ENCODE data around the gene NEURL2. TPM values are rescaled to one million over a fixed set of nuclear protein-coding genes. Genes with fewer than 3 reads are reported as not detected.

The NEURL2 gene
- total and polyA plus RNA-seq, 4 donors: 3.7 to 14.5 (median 5.2) TPM

DNA sequence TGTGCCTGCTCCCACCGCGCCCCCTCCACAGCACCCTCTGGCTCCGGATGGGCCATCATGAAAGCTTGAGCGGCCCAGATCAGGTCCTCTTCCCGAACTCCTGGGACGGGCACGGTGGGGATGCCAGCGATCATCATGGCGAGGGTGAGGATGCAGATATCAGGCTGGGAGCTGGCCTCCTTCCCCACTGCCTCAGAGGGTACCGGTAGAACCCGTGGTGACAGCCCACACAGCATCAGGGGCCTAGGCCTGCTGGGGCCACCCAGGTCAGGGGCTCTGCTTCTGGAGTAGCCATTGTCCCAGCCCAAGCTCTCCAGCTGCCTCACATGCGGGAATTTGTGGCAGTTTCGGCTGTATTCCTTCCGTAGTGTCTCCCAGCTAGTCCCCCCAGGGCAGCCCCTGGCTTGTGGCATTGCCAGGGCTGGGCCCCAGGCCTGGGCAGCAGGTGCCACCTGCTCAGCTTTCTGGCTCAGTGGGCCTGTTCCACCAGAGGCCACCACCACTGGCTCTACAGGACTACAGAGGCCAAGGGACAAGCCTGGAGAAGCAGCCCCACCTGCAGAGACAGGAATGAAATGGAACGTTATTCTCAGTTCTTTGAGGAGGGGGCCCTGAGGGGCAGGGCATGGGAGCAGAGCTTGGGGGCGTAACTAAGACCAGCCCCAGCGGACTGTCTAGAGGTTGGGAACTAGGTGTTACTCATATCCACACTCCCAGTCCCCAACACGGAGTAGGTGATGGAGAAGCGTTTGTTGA is 4.2 kb downstream of the NEURL2 start:
- no peak overlapping the region for H3K27ac ChIP-seq (ENCODE audit: low read depth in 1 of 2, low read length in 2 of 2)
- 94% methylated on average over 19 of the region's 19 CpGs for WGBS
- H3K36me3 ChIP-seq (ENCODE audit: control insufficient read depth in 4 of 4, insufficient read depth in 3 of 4, low read depth in 1 of 4, low read length in 3 of 4): peaks cover 2 to 23% (median 9%) of the 10 kb centered on the region in 4 donors

GRCh38 chr20:45883100-45883469 is 7.9 kb downstream of the NEURL2 start:
- TF ChIP-seq RXRA (IDR thresholded peaks at IDR 0.05) (no peak), HNF4A (conservative IDR thresholded peaks at IDR 0.05) (no peak), FOXA1 (IDR thresholded peaks at IDR 0.05) (no peak), FOXA2 (IDR thresholded peaks at IDR 0.05) (no peak), JUND (IDR thresholded peaks at IDR 0.05) (no peak)
- TF ChIP-seq, protein P1, sequence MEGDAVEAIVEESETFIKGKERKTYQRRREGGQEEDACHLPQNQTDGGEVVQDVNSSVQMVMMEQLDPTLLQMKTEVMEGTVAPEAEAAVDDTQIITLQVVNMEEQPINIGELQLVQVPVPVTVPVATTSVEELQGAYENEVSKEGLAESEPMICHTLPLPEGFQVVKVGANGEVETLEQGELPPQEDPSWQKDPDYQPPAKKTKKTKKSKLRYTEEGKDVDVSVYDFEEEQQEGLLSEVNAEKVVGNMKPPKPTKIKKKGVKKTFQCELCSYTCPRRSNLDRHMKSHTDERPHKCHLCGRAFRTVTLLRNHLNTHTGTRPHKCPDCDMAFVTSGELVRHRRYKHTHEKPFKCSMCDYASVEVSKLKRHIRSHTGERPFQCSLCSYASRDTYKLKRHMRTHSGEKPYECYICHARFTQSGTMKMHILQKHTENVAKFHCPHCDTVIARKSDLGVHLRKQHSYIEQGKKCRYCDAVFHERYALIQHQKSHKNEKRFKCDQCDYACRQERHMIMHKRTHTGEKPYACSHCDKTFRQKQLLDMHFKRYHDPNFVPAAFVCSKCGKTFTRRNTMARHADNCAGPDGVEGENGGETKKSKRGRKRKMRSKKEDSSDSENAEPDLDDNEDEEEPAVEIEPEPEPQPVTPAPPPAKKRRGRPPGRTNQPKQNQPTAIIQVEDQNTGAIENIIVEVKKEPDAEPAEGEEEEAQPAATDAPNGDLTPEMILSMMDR (IDR thresholded peaks at IDR 0.05; ENCODE audit: low read depth, low read length, missing input control): no peak
- no peak for DNase-seq (ENCODE audit: low spot score)
- no peak overlapping the region for H3K4me3 ChIP-seq (ENCODE audit: low read depth in 1 of 3, low read length in 3 of 3)
- no peak overlapping the region for H3K27ac ChIP-seq (ENCODE audit: low read depth in 1 of 2, low read length in 2 of 2)
- H3K36me3 ChIP-seq (ENCODE audit: control insufficient read depth in 4 of 4, insufficient read depth in 3 of 4, low read depth in 1 of 4, low read length in 3 of 4): peaks cover 5 to 24% (median 11%) of the 10 kb centered on the region in 4 donors
- peaks cover 0 to 9% (median 5%) of the 10 kb centered on the region in 4 donors for H3K4me1 ChIP-seq (ENCODE audit: control insufficient read depth in 4 of 4, insufficient read depth in 4 of 4, low read length in 3 of 4)
- no peak overlapping the region for H3K9ac ChIP-seq (ENCODE audit: low read depth in 1 of 2, low read length in 2 of 2)
- no peaks in the 10 kb centered on the region for H3K27me3 ChIP-seq (ENCODE audit: control insufficient read depth in 4 of 4, insufficient read depth in 4 of 4, low read length in 3 of 4)
- H3K9me3 ChIP-seq (ENCODE audit: control insufficient read depth in 4 of 4, low read length in 3 of 4): no peaks in the 10 kb centered on the region
- WGBS: 87% methylated on average over 9 of the region's 9 CpGs

More for the DNA sequence above, 4.2 kb downstream of the NEURL2 start:
- DNase-seq (ENCODE audit: low spot score): no peak
- Histone ChIP-seq H3K9ac (ENCODE audit: low read depth in 1 of 2, low read length in 2 of 2) (no peak overlapping the region), H3K4me3 (ENCODE audit: low read depth in 1 of 3, low read length in 3 of 3) (no peak overlapping the region), H3K4me1 (ENCODE audit: control insufficient read depth in 4 of 4, insufficient read depth in 4 of 4, low read length in 3 of 4) (peaks cover 2 to 35% (median 27%) of the 10 kb centered on the region in 4 donors), H3K9me3 (ENCODE audit: control insufficient read depth in 4 of 4, low read length in 3 of 4) (no peaks in the 10 kb centered on the region), H3K27me3 (ENCODE audit: control insufficient read depth in 4 of 4, insufficient read depth in 4 of 4, low read length in 3 of 4) (no peaks in the 10 kb centered on the region)
- no peak for TF ChIP-seq RAD21 (IDR thresholded peaks at IDR 0.05)
- TF ChIP-seq, protein P2, sequence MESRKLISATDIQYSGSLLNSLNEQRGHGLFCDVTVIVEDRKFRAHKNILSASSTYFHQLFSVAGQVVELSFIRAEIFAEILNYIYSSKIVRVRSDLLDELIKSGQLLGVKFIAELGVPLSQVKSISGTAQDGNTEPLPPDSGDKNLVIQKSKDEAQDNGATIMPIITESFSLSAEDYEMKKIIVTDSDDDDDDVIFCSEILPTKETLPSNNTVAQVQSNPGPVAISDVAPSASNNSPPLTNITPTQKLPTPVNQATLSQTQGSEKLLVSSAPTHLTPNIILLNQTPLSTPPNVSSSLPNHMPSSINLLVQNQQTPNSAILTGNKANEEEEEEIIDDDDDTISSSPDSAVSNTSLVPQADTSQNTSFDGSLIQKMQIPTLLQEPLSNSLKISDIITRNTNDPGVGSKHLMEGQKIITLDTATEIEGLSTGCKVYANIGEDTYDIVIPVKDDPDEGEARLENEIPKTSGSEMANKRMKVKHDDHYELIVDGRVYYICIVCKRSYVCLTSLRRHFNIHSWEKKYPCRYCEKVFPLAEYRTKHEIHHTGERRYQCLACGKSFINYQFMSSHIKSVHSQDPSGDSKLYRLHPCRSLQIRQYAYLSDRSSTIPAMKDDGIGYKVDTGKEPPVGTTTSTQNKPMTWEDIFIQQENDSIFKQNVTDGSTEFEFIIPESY (IDR thresholded peaks at IDR 0.05): no peak
- TF ChIP-seq, protein P3, sequence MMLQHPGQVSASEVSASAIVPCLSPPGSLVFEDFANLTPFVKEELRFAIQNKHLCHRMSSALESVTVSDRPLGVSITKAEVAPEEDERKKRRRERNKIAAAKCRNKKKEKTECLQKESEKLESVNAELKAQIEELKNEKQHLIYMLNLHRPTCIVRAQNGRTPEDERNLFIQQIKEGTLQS (IDR thresholded peaks at IDR 0.05): no peak
- TF ChIP-seq HNF4G (IDR thresholded peaks at IDR 0.05): no peak
- TF ChIP-seq, protein P4, sequence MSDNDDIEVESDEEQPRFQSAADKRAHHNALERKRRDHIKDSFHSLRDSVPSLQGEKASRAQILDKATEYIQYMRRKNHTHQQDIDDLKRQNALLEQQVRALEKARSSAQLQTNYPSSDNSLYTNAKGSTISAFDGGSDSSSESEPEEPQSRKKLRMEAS (IDR thresholded peaks at IDR 0.05): no peak
- TF ChIP-seq FOXA1 (IDR thresholded peaks at IDR 0.05): no peak
- TF ChIP-seq GABPA (IDR thresholded peaks at IDR 0.05 in 1 of 2, conservative IDR thresholded peaks at IDR 0.05 in 1 of 2): no peak
- TF ChIP-seq, protein P1 (IDR thresholded peaks at IDR 0.05; ENCODE audit: low read depth, low read length, missing input control): no peak
- TF ChIP-seq EGR1 (IDR thresholded peaks at IDR 0.05; ENCODE audit: low read depth in 2 of 2): no peak
